ENCODE measurements around the gene STAC.
"Not testable (repeated sequence)": the region's sequence is repeated elsewhere in the genome, so short reads cannot be mapped to it uniquely, and the experiment has no call there.

STAC gene

DNA sequence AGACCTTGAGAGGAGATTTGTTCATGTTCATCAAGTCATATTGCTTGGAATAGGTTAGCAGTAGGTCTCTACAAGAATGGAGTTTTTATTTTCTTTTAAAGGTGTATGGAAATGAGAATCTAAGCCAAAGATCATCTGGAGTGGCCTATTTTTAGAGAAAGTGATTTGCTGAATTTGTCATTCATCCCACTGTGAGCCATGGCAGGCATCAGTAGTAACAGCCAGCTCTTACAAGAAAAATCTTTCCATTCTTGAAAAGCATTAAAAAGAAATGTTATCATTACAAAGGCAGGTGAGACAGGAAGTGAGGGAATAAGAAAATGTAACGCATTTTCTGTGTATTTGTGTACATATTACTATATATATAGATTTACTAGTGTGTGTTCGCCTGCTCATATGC is 29.6 kb downstream of the STAC start:
- DNase-seq (ENCODE audit: extremely low read depth in 1 of 2, low read depth in 1 of 2) = no peak

DNA sequence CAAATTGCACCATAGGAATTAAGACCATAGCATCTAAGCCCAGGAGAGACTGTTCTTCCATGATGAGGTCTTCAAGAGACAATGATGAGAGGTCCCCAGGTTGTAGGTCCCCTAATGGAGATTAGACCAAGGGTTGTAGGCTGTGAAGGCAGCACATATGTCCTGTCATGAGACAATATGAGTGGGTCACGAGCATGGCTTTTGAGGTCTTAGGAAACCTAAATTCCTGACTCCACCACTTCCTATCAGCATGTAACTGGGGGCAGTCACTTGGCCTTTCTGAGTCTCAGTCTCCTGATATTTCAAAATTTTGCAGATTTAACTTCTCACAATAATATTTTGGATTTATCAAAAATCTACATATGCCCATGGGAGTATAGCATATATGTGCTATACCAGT is 31.3 kb downstream of the STAC start:
- no peak for DNase-seq (ENCODE audit: extremely low read depth in 1 of 2, low read depth in 1 of 2)

DNA sequence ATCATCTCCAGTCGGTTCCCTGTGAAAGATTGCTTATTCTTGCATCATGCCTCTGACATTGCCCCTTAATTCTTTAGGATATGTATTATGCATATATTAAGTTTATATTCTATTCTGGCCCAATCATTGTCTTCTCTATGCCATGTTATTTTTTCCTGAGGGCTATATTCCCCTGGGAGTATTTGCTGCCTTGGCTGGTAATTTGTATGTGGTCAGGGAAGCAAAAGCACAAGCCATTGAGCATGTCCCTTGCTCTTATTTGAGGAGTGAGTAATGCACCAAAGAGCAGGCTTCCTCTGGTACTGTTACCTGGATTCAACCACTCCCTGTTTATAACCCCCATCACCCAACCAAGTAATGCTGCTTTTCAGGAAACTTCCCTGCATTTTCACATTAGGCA is 36.3 kb downstream of the STAC start:
- DNase-seq (ENCODE audit: extremely low read depth in 1 of 2, low read depth in 1 of 2) = no peak

DNA sequence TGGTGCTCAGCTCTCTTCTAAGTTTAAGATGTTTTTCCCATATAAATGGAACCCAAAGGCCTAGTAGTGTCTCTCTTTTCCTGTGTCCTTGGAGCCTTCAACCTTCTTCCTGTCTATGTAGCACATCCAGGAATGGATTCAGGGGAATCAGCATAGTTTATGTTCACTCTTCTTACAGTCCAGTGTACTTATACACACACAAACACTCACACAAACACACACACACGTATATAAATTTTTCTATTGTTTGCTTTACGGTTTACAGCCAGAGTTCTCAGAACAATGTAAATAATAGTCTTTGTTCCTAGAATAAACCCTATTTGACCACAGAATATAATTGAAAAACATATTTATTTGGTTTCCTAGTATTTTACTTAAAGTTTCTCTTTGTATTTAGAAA is 36.9 kb downstream of the STAC start:
- DNase-seq (ENCODE audit: extremely low read depth in 1 of 2, low read depth in 1 of 2) = no peak

DNA sequence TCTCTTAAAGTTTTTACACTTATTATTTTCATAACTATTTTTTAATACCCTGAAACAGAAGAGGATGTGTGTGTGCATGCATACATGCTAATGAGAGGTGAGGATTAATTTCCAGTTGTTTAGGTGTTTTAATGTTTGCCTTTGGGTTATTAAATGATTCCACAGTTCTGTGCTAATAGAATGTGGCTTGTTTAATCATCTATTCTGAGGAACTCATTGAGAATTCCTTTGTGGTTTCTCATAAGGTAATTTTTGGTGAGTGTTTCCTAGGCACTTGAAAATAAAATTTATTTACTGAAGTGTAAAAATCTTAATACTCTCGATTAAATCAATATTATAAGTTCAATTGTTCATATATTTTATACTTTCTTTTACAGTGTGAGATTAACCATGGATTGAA is 38.0 kb downstream of the STAC start:
- DNase-seq (ENCODE audit: extremely low read depth in 1 of 2, low read depth in 1 of 2) = no peak

DNA sequence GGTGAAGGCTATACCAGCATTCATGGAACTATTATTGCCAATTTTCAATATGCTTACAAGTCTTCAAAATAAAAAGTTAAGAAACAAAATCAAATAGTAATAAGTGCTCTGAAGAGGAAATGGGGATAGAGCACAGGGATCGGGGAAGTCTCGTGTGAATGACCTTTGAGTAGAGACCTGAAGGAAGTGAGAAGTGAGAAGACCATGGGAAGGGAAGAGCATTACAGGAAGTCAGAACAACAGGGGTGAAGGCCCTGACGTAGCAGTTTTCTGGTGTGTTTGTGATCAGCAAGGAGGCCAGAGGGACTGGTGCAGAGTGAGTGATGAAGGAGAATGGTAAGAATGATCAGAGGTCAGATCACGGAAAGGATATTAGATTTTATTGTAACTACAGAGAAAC is 48.1 kb downstream of the STAC start:
- no peak for DNase-seq (ENCODE audit: extremely low read depth in 1 of 2, low read depth in 1 of 2)

DNA sequence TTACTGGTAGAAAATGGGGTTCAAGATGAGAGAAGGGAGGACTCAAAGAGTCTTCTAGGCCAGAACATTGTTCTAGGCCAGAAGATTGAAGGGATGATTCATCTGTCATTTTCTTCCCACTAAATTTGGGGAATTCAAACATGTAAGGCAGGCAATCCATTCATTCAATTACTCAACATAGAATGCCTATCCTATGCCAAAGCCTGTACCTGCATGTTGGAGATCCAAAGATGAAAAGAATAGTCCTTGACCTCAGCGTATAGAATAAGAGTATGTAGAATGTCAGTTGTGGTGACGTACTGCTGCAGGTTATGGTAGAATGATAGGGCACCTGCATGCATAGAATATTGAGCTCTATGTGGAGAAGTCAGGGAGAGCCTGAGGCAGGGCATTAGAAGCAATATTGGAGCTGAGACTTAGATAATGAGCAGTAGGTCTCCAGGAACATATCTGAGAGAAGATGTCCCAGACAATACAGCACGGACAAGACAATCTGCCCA is 49.7 kb downstream of the STAC start:
- no peak for DNase-seq (ENCODE audit: extremely low read depth in 1 of 2, low read depth in 1 of 2)

DNA sequence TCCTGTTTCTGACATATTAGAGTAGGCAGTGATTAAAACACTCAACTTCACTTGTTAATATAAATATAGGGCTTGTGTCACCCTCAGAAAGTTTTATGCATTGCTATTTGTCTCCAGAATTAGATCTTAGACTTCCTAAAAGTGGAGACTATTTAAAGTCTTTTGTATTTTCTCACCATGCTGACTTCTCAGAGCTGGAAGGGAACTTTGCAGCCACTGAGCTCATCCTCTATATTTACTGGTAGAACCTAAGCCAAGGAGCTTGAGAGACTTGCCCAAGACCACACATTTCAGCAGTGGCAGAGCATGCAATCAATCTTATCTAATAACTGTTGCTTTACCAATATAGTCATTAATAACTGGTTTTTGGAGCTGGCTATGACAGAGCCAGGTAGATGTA is 53.2 kb downstream of the STAC start:
- no peak for DNase-seq (ENCODE audit: extremely low read depth in 1 of 2, low read depth in 1 of 2)

DNA sequence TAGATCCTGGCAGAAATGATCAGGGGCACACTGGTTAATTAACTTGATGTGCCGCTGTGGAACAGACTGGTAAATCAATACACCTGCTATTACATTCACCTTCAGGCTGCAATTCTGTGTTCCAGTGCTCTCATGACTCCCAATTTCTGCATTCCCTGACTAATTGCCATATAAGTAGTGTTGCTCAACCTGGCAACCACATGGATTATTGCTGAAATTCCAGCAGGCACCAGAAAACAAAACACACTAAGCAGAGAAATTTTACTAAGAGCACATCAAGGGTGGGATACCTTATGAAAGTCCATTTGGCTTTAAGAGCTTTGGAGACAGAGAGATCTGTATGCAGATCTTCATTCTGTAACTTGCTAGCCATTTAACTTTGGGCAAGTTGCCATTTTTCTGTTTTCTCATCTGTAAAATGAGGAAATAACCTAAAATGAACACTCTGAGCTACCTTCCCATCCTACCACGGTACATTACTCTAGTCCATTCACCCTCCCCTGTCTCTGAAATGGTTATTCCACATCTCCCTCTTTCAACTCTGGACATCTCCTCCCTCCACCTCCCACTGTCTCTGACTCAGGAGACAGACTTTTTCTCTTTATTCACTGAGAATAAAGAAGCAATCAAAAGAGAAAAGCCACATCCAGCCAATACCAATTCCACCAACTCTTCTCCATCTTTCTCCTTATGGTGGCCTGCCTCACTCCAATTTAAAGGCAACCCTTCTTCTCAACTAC is 54.6 kb downstream of the STAC start:
- DNase-seq (ENCODE audit: extremely low read depth in 1 of 2, low read depth in 1 of 2) = no peak

DNA sequence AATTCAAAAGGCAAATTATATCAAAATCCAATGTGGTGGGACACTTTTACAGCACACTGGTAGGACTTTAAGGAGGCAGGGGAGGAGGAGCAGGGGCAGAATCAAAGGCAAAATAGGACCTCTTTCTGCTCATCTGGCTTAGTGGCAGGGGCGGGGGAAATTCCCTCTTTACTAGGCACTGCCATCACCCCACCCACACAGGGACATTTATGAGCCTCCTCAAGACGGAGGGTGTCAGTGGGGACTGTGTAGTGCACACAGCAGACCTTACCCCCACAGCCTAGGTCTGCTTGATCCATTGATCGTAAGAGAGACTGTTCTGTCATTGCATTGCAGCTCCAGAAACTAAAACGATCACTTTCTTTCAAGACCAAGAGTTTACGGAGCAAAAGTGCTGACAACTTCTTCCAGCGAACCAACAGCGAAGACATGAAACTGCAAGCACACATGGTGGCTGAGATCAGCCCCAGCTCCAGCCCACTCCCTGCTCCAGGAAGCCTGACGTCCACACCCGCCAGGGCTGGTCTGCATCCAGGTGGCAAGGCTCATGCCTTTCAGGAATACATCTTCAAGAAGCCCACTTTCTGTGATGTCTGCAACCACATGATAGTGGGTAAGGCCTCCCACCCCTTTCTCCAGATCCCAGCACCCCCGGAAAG is 62.9 kb downstream of the STAC start:
- DNase-seq (ENCODE audit: extremely low read depth in 1 of 2, low read depth in 1 of 2) = no peak

DNA sequence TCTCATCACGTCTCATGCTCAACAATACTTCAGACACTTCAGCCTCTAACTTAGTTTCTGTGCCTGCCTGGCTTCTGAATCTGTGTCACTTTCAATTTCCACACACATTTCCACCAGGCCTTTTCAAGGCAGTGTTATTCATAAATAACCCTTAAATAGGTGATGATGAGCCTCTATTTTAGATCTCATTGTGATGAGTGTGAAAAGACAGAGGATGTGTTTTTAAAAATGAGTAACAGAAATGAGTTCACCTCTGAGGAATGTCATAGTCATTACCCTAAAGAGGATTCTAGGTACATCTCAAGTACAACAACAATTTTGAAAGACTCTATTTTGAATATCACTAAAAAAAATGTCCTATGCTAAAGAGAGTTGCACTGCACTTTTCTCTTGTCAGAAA is 64.6 kb downstream of the STAC start:
- no peak for DNase-seq (ENCODE audit: extremely low read depth in 1 of 2, low read depth in 1 of 2)

DNA sequence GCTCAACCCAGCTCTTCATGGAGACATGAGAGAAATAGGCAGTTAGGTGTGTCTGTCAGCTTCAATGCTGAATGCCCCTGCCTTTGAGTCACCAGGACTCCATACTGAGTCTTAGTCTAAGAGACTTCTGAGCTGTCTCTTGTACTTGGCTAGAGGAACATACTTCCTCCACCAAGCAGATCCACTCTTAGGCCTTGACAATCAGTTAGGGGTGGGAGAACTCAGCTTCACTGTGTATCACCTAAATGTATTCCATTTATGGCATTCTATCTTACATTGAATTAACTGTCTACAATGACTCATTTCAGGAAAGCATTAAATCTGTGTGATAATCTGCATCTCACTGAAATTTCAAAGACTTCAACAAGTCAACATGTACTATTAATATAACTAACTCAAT is 66.0 kb downstream of the STAC start:
- DNase-seq (ENCODE audit: extremely low read depth in 1 of 2, low read depth in 1 of 2) = no peak

DNA sequence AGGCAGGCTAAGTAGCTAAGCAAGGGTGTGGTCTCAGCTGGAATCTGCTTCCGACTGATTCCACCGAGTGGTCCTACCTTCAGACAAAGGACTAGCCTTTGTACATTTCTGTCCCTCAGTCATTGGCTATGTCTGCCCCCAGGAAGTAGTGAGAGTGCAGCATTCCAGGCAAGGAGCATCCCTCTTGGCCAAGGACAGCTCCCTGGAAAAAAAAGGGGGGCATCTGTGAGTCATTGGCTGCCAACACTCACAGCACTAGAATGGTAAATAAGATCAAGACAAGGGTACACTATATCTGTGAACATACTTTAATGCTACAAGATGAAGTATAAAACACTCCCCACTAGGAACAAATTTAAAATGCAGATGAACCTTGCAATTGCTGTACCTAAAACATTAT is 66.8 kb downstream of the STAC start:
- no peak for DNase-seq (ENCODE audit: extremely low read depth in 1 of 2, low read depth in 1 of 2)

DNA sequence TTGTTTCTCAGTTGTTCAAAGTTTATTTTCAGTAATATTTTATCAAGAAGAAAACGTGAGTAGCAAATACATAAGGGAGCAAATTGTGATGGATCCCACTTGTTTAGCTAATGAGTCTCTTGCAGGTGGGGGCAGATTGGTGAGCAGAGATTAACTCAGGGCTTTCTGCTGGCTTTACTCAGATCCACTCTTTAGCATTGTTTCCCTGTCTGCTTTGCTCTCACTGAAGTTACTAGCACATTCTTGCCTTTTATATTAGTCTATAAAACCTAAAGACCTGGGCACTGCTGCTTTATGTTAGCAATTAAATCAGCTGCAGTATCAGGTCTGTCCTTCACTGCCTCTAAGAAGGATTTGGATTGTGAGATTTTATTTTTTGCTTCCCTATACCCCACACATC is 71.5 kb downstream of the STAC start:
- no peak for DNase-seq (ENCODE audit: extremely low read depth in 1 of 2, low read depth in 1 of 2)

DNA sequence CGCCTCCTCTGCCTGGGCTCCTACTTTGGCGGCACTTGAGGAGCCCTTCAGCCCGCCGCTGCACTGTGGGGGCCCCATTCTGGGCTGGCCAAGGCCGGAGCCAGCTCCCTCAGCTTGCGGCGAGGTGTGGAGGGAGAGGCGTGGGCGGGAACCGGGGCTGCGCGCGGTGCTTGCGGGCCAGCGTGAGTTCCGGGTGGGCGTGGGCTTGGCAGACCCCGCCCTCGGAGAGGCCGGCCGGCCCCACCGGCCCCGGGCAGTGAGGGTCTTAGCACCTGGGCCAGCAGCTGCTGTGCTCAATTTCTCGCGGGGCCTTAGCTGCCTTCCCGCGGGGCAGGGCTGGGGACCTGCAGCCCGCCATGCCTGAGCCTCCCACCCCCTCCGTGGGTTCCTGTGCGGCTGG is 72.9 kb downstream of the STAC start:
- not testable (repeated sequence) for DNase-seq (ENCODE audit: extremely low read depth in 1 of 2, low read depth in 1 of 2)

DNA sequence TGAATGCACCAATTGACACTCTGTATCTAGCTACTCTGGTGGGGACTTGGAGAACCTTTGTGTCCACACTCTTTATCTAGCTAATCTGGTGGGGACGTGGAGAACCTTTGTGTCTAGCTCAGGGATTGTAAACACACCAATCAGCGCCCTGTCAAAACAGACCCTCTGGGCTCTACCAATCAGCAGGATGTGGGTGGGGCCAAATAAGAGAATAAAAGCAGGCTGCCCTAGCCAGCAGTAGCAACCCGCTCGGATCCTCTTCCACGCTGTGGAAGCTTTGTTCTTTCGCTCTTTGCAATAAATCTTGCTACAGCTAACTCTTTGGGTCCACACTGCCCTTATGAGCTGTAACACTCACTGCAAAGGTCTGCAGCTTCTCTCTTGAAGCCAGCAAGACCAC is 73.6 kb downstream of the STAC start:
- not testable (repeated sequence) for DNase-seq (ENCODE audit: extremely low read depth in 1 of 2, low read depth in 1 of 2)

DNA sequence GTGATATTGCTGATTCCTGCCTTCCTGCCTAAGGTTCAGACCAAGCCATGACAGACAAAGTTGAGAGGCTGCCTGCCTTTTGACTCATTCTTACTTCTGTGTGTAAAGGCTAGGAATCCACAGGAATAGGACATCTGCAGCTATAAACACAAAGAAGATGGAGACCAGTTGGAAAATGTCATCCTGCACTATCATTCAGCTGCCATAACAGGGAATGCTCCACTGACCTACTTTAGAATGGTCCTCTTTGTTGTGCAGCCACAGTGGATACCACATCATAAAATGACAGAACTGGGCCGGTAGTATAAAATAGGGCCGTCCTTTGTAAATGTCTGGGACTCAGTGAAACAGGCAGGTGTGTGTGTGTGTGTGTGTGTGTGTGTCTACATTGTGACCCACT is 75.1 kb downstream of the STAC start:
- DNase-seq (ENCODE audit: extremely low read depth in 1 of 2, low read depth in 1 of 2) = no peak

DNA sequence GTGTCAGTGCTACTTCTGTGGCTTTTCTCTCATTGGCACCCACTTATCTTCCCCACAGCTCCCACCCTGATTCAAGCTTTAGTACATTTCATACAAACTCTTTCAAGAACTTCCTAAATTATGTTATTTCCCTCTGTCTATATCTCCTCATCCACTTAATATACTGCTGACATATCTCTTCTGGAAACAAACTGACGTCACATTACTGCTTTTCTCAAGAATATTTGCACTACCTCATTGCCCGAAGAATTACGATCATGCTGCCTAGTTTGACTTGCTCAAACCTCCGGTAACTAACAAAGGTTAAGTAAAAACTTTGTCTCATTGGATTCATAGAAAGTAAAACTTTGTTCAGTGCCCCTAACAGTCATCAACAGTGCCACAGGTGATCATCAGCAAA is 76.5 kb downstream of the STAC start:
- no peak for DNase-seq (ENCODE audit: extremely low read depth in 1 of 2, low read depth in 1 of 2)

DNA sequence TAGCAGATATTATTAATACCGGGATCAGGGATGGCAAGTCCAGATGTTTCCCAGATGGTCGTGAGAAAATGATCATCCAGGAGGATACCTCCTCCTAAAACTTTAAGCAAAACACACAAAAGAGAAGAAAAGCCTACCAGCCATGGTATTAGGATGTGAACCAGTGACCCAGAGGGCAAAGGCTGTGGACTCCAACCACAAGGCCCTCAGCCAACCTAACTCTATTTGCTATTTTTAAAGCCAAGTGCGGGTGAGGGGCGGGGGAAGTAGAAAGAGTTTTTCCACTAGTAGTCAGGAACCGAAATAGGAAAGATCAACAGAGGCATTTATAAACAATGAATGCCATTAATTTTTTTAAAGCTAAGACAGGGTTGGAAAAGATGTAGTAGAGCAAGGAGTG is 77.4 kb downstream of the STAC start:
- DNase-seq (ENCODE audit: extremely low read depth in 1 of 2, low read depth in 1 of 2) = no peak

DNA sequence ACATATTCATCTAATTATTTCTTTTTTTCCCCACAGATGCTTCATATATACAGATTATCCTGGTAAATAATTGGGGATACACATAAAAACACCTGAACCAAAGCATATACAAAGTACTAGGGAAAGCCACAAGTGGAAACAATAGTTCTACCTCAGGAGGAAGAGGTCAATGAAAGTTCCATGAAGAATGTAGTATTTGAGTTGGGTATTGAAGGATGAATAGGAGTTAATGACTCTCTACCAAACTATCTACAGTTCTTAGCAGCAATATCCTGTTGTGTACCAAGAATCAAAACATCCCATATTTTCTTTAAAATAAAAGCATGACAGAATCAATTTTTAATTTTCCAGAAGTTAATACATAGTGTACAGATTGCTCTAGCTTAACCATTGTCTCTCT is 78.9 kb downstream of the STAC start:
- DNase-seq (ENCODE audit: extremely low read depth in 1 of 2, low read depth in 1 of 2) = no peak

DNA sequence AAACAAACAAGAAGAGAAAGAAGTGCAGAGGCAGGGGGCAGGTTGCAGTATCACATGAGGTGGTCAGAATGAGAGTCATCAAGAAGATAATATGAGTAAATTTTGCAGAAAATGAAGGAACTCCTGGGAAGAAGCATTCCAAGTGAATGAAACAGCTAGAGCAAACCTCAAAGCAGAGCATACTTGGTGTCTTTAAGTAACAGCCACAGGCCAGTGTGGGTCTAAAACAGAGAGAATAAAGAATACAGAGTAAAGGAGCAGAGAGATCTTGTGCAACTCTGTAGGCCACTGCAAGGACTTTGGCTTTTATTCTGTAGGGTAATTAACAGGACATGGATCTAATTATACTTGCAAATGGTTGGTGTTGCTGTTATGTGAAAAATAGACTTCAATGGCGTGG is 81.3 kb downstream of the STAC start:
- no peak for DNase-seq (ENCODE audit: extremely low read depth in 1 of 2, low read depth in 1 of 2)

DNA sequence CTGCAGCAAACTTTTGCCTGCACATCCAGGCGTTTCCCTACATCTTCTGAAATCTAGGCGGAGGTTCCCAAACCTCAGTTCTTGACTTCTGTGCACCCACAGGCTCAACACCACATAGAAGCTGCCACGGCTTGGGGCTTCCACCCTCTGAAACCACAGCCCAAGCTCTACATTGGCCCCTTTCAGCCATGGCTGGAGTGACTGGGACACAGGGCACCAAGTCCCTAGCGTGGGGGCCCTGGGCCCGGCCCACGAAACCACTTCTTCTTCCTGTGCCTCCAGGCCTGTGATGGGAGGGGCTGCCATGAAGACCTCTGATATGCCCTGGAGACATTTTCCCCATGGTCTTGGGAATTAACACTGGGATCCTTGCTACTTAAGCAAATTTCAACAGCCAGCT is 91.7 kb downstream of the STAC start:
- not testable (repeated sequence) for DNase-seq (ENCODE audit: extremely low read depth in 1 of 2, low read depth in 1 of 2)

DNA sequence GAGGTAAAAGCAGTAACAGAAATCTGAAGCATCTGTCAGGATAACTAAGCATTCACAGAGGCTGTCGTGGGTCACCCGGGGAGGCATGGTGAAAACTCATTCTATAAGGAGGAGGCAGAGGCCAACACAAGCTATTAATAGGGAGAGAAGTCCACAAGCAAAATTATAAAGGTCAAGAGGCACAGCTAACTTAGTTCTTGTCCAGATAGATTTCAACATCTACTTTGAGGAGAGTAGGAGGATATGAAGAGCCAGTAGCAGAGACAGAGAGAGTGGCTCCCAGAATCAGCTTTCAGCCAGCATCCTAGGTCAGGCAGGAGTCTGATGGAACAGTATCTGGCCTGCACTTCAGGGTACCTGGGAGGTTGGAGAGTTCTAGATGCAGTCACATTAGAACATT is 95.3 kb downstream of the STAC start:
- no peak for DNase-seq (ENCODE audit: extremely low read depth in 1 of 2, low read depth in 1 of 2)

All from stimulated activated CD8-positive, alpha-beta memory T cell treated with anti-CD3 and anti-CD28 coated beads, Interleukin-7, amount 100 ng/mL, for 48 hours (primary cell).